HG02642 (cell line): ENCODE measurements around the gene BTBD7.

ENCODE experiments used
- ATAC-seq: cut with Tn5 transposase; IDR thresholded peaks from one replicate; pipeline ENCODE4 v1.9.1; 2021; ENCODE audit warnings: mild to moderate bottlenecking; ENCODE audit not compliant: unreplicated experiment, poor library complexity

BTBD7 gene

GRCh38 chr14:93331002-93331727 lies 1.7 kb downstream of the BTBD7 start:
- ATAC-seq = no peak

- ATAC-seq = no peak
Observed at GRCh38 chr14:93330609-93331000, 2.2 kb downstream of the BTBD7 start.

- no peak for ATAC-seq
Observed at GRCh38 chr14:93329965-93330608, 2.7 kb downstream of the BTBD7 start.

GRCh38 chr14:93328546-93328945 lies 4.3 kb downstream of the BTBD7 start:
- ATAC-seq = no peak

GRCh38 chr14:93326196-93326595 lies 6.6 kb downstream of the BTBD7 start:
- no peak for ATAC-seq

GRCh38 chr14:93323600-93324174 lies 9.1 kb downstream of the BTBD7 start:
- no peak for ATAC-seq

GRCh38 chr14:93322929-93323599 lies 9.8 kb downstream of the BTBD7 start:
- no peak for ATAC-seq

- no peak for ATAC-seq
Observed at GRCh38 chr14:93320489-93320888, 12.3 kb downstream of the BTBD7 start.

- peak; percentile 48 for ATAC-seq
Observed at GRCh38 chr14:93319958-93320357, 12.9 kb downstream of the BTBD7 start.

GRCh38 chr14:93319494-93319893 lies 13.3 kb downstream of the BTBD7 start:
- ATAC-seq = no peak

GRCh38 chr14:93318927-93319326 lies 13.9 kb downstream of the BTBD7 start:
- no peak for ATAC-seq

- ATAC-seq = no peak
Observed at GRCh38 chr14:93317875-93318807, 14.7 kb downstream of the BTBD7 start.

- no peak for ATAC-seq
Observed at GRCh38 chr14:93317210-93317874, 15.5 kb downstream of the BTBD7 start.

- no peak for ATAC-seq
Observed at GRCh38 chr14:93316716-93317115, 16.1 kb downstream of the BTBD7 start.

- ATAC-seq = no peak
Observed at GRCh38 chr14:93315575-93315974, 17.3 kb downstream of the BTBD7 start.

GRCh38 chr14:93311082-93311481 lies 21.8 kb downstream of the BTBD7 start:
- no peak for ATAC-seq

GRCh38 chr14:93309427-93309966 lies 23.3 kb downstream of the BTBD7 start:
- ATAC-seq = no peak

- no peak for ATAC-seq
Observed at GRCh38 chr14:93308686-93309345, 24.0 kb downstream of the BTBD7 start.

GRCh38 chr14:93306812-93307211 lies 26.0 kb downstream of the BTBD7 start:
- no peak for ATAC-seq
